ENCODE data around the gene SPRR2F. TPM values are rescaled to one million over a fixed set of nuclear protein-coding genes. Genes with fewer than 3 reads are reported as not detected.

SPRR2F gene
- polyA plus RNA-seq, 3 donors, result not detected

GRCh38 chr1:153095764-153096163 is 17.6 kb downstream of the SPRR2F start:
- TF ChIP-seq CTCF (IDR thresholded peaks at IDR 0.05), result no peak
- H3K79me2 ChIP-seq (ENCODE audit: insufficient read depth, low read length), result no peaks in the 10 kb centered on the region
- no peak overlapping the region for H2AFZ ChIP-seq (ENCODE audit: insufficient read depth, low read depth, low read length, poor library complexity, severe bottlenecking)
- H3K9me3 ChIP-seq (replicated peaks in 1 of 2; ENCODE audit: control insufficient read depth in 1 of 2, insufficient read depth in 1 of 2, low read length in 2 of 2), result no peaks in the 10 kb centered on the region
- H3K4me3 ChIP-seq (replicated peaks in 1 of 3; ENCODE audit: low read depth in 2 of 3, low read length in 3 of 3), result no peak overlapping the region
- Mint-ChIP-seq H3K4me1 (no peaks in the 10 kb centered on the region), H3K4me3 (no peak overlapping the region), H3K27ac (no peak overlapping the region), H3K9me3 (no peaks in the 10 kb centered on the region), H3K27me3 (ENCODE audit: low read depth in 3 of 3) (peaks cover 2% of the 10 kb centered on the region in 3 donors), H3K36me3 (no peaks in the 10 kb centered on the region)
- H3K4me1 ChIP-seq (ENCODE audit: control insufficient read depth in 1 of 2, insufficient read depth in 2 of 2, low read length in 2 of 2), result no peaks in the 10 kb centered on the region
- no peaks in the 10 kb centered on the region for H3K36me3 ChIP-seq (replicated peaks in 1 of 2; ENCODE audit: control insufficient read depth in 1 of 2, insufficient read depth in 2 of 2, low read length in 2 of 2)
- no peaks in the 10 kb centered on the region for H3K27me3 ChIP-seq (ENCODE audit: control insufficient read depth in 2 of 2, insufficient read depth in 2 of 2, low read length in 2 of 2)
- intact Hi-C loops (cut with micrococcal nuclease), result no loop called here
- H4K20me1 ChIP-seq (ENCODE audit: insufficient read depth, low read length), result no peaks in the 10 kb centered on the region
- no peak overlapping the region for H3K27ac ChIP-seq (ENCODE audit: low read depth in 1 of 2, low read length in 2 of 2)
- DNase-seq, result no peak
- no peak overlapping the region for H3K9ac ChIP-seq (ENCODE audit: insufficient read depth, low read length, poor library complexity, severe bottlenecking)
- no peak overlapping the region for H3K4me2 ChIP-seq (replicated peaks; ENCODE audit: extremely low read depth, low read length, poor library complexity, severe bottlenecking)

GRCh38 chr1:153094426-153094825 is 18.9 kb downstream of the SPRR2F start, which contains the start of gene SPRR2E:
Gene SPRR2E, minus strand, starts transcription at chr1:153094526. Its CDS starts 775 bp downstream, at chr1:153093751.
- Histone ChIP-seq H3K4me3 (replicated peaks in 1 of 3; ENCODE audit: low read depth in 2 of 3, low read length in 3 of 3) (no peak within 1 kb of the TSS), H3K9ac (ENCODE audit: insufficient read depth, low read length, poor library complexity, severe bottlenecking) (no peak within 1 kb of the TSS), H3K4me2 (replicated peaks; ENCODE audit: extremely low read depth, low read length, poor library complexity, severe bottlenecking) (no peak within 1 kb of the TSS), H4K20me1 (ENCODE audit: insufficient read depth, low read length) (no peaks in the 10 kb centered on the region), H3K36me3 (replicated peaks in 1 of 2; ENCODE audit: control insufficient read depth in 1 of 2, insufficient read depth in 2 of 2, low read length in 2 of 2) (no peaks in the 10 kb centered on the region), H3K27me3 (ENCODE audit: control insufficient read depth in 2 of 2, insufficient read depth in 2 of 2, low read length in 2 of 2) (no peaks in the 10 kb centered on the region), H3K4me1 (ENCODE audit: control insufficient read depth in 1 of 2, insufficient read depth in 2 of 2, low read length in 2 of 2) (no peaks in the 10 kb centered on the region), H3K9me3 (replicated peaks in 1 of 2; ENCODE audit: control insufficient read depth in 1 of 2, insufficient read depth in 1 of 2, low read length in 2 of 2) (no peaks in the 10 kb centered on the region), H2AFZ (ENCODE audit: insufficient read depth, low read depth, low read length, poor library complexity, severe bottlenecking) (no peak within 1 kb of the TSS), H3K27ac (ENCODE audit: low read depth in 1 of 2, low read length in 2 of 2) (no peak within 1 kb of the TSS), H3K79me2 (ENCODE audit: insufficient read depth, low read length) (no peaks in the 10 kb centered on the region)
- Mint-ChIP-seq H3K4me3 (no peak within 1 kb of the TSS), H3K9me3 (no peaks in the 10 kb centered on the region), H3K27ac (no peak within 1 kb of the TSS), H3K36me3 (no peaks in the 10 kb centered on the region), H3K4me1 (no peaks in the 10 kb centered on the region), H3K27me3 (ENCODE audit: low read depth in 3 of 3) (peaks cover 2 to 5% (median 4%) of the 10 kb centered on the region in 3 donors)
- no peak for TF ChIP-seq CTCF (IDR thresholded peaks at IDR 0.05)
- intact Hi-C loops (cut with micrococcal nuclease), result no loop called here
- no peak for DNase-seq

Data from CD14-positive monocyte (primary cell).